D721Med (cell line): Measurements from ENCODE around the gene MYO18B.
A peak's percentile ranks its signal among the peaks of the same experiment; 100 is the strongest.

ENCODE experiments used
- DNase-seq: peaks from one replicate; pipeline ENCODE4 v3.0.0; 2011; ENCODE audit warnings: low spot score; ENCODE audit not compliant: insufficient read length
- FAIRE-seq: peaks from 2 replicates; lab custom pipeline; 2011; peaks lifted over from hg19 to GRCh38; lab: Jason Lieb, UNC
- CTCF ChIP-seq: IDR thresholded peaks from 2 replicates; pipeline ENCODE4 v1.5.1; 2012; ENCODE audit warnings: mild to moderate bottlenecking, control low read depth; ENCODE audit not compliant: insufficient read depth; ENCODE audit errors: missing control alignments

The MYO18B gene

DNA sequence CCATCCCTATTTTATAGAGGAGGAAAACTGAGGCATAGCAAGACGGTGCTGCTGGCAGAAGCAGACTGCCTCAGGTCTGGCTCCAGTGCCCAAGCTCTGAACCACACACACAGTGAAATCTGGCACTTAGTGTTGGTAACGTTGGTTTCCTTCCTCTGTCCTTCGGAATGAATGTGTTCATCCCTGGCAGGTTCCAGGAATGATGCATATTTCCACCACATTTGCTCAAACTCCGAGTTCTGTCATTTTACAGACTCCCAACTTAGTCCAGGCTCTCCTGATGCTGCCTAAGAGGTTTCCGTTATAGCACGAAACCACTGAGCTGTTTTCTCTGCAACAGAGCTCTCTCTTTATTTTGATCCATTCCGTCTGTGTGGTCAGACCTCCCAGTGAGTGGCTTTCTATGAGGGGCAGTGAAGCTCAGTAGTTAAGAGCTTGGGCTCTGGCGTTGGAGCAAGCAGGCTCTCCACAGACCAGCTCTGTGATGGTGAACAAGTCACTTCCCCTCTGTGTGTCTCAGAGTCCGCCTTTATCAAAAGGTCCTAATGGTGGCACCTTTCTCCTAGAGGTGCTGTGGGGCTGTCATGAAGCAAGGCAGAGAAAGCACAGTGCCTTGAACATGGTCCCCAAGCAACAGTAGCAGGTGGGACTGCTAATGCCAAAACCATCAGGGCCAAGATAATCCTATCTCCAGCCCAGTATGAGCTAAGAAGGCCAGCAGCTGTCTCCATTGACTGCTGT, 200.3 kb downstream of the MYO18B start:
- DNase-seq (peak; percentile 46), FAIRE-seq (peak; percentile 75)
- no peak for TF ChIP-seq CTCF

- DNase-seq (no peak), FAIRE-seq (no peak)
- TF ChIP-seq CTCF = no peak
Measured at GRCh38 chr22:25942856-25943411, 200.9 kb downstream of the MYO18B start.

DNA sequence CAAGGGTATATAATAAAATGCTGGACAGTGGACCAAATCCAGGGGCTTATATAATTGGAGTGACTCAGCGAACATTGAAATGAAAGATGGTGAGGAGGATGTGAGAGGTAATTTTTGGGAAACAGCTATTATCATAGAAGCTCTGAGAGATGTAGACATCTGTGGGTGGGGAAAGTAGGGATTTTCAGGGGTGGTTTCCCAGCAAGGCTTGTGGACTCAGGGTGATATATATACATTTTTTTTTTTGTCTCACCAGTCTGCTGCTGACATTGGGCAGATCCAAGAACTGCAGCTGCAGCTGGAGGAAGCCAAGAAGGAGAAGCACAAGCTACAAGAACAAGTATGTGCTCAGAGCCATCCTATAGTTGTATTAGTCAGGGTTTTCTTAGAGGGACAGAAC, 208.1 kb downstream of the MYO18B start:
- no peak for FAIRE-seq

GRCh38 chr22:25953276-25953675, 211.3 kb downstream of the MYO18B start:
- TF ChIP-seq CTCF = no peak
- DNase-seq (no peak), FAIRE-seq (no peak)

More for the DNA sequence above, 208.1 kb downstream of the MYO18B start:
- no peak for DNase-seq
- TF ChIP-seq CTCF = no peak

DNA sequence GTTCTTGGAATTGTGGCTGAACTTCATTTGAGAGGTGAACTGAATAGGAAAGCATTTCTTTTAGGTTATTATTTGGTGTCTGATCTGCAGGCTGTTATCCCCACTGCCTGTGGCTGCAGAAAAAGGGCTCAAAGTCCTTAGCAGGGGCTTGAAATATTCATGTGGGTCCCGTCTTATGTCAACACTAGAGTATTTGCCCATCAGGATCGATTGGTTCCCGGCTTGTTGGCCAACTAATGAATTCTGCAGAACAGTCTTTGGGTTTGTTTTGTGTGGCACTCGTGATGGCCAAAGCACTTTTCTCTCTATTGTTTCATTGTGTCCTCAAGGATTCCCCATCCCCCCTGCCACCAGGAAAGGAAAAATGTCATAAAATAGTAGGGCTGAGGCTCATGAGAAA, 211.9 kb downstream of the MYO18B start:
- DNase-seq (no peak), FAIRE-seq (no peak)
- TF ChIP-seq CTCF = no peak

- no peak for TF ChIP-seq CTCF
- FAIRE-seq (no peak), DNase-seq (no peak)
Measured at GRCh38 chr22:25955323-25955722, 213.3 kb downstream of the MYO18B start.

DNA sequence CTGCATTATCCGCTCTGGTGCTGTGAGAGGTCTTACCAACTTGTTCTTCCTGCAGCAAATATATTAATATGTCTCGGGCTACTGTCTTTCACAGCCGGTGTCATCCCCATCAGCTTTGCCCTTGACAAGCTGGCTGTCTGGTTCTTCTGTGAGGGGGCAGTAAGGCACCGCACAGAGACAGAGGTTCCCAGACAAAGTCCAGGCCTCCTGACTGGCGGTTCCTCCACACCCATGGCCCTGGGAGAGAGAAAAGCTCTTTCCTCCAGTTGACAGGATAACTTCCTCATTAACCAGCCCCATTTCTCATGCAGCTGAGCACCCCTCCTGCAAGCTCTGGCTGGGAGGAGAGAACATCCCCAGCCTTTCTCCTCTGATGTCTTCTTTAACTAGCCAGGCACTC, 214.8 kb downstream of the MYO18B start:
- DNase-seq = no peak
- no peak for FAIRE-seq
- TF ChIP-seq CTCF = no peak
